ENCODE data around the gene SLC44A1. TPM values are rescaled to one million over a fixed set of nuclear protein-coding genes. Genes with fewer than 3 reads are reported as not detected.

SLC44A1 gene
- total RNA-seq, 2 experiments from 2014 or later: 26.6 to 71.6 TPM

DNA sequence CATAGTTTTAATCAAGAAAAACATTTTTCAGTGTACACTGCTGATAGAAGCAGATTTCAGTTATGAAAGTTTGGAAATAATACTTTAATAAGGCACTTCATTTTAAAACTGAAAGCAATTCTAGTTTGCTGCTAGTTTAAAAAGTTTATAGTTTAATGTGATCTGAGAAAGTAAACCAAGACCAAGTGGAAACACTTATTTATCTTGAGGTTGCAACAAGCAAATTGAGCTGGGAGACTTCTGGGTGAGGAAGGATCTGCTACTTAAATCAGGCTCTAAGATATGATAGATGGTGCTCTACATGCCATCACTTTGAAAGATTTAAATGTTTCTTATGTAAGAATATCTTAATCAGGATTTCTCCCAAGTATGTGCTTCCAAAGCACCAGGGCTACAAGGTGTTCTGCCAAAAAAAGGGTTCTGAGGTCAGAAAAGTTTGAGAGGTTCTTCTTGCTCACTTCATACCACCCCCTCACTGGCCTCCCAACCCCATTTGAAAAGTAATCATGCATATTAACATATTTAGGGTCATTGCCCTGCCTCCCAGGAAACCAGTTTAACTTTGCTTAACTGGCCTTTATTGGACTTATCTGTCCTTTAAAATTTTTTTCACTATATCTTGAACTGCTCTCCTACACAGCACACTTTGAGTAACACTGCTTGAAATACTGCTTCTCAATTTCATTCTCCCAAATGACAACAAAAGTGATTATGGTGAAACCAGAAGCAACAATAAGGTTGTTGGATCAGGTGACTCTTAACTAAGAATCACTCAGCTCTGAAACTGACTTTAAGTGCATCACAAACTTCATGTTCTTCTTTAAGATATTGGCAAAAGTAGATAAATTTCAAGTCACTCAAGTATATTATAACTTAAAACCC is 15.5 kb downstream of the SLC44A1 start:
- Histone ChIP-seq H3K4me3 (ENCODE audit: low read depth, low read length, poor library complexity, severe bottlenecking) (peak overlapping the region; percentile 30), H3K9me3 (ENCODE audit: low read length) (no peaks in the 10 kb centered on the region), H3K79me2 (ENCODE audit: insufficient read depth, low read depth, low read length) (peaks cover 86% of the 10 kb centered on the region), H3K36me3 (ENCODE audit: insufficient read depth, low read length) (no peaks in the 10 kb centered on the region; the same call in 1 of the 2 replicates), H3K4me2 (ENCODE audit: low read length) (peak overlapping the region; percentile 64), H2AFZ (ENCODE audit: low read length) (peak overlapping the region; percentile 2; the same call in 1 of the 2 replicates), H3K4me1 (ENCODE audit: insufficient read depth, low read length, poor library complexity, severe bottlenecking) (peaks cover 64% of the 10 kb centered on the region), H3K27ac (ENCODE audit: low read depth, low read length, poor library complexity, severe bottlenecking) (peak overlapping the region; percentile 81), H3K9me2 (ENCODE audit: insufficient read depth, low read length) (no peaks in the 10 kb centered on the region), H4K20me1 (ENCODE audit: insufficient read depth, low read length) (no peaks in the 10 kb centered on the region)
- ChIA-PET POLR2A (interaction anchor here (0.5 to 2.4 kb wide), 8 partner anchors 10 to 400 kb away, joined by 3 to 13 read pairs (median 4); partner anchors contain the start of gene SLC44A1), CTCF (ENCODE audit: unreplicated experiment) (no interaction called here)
- BruUV-seq (replicated peaks): TSS peak; percentile 65
- TF ChIP-seq EZH2phosphoT487 (IDR thresholded peaks at IDR 0.05; ENCODE audit: borderline replicate concordance, low read depth, low read length): no peak
- TF ChIP-seq, protein P1, sequence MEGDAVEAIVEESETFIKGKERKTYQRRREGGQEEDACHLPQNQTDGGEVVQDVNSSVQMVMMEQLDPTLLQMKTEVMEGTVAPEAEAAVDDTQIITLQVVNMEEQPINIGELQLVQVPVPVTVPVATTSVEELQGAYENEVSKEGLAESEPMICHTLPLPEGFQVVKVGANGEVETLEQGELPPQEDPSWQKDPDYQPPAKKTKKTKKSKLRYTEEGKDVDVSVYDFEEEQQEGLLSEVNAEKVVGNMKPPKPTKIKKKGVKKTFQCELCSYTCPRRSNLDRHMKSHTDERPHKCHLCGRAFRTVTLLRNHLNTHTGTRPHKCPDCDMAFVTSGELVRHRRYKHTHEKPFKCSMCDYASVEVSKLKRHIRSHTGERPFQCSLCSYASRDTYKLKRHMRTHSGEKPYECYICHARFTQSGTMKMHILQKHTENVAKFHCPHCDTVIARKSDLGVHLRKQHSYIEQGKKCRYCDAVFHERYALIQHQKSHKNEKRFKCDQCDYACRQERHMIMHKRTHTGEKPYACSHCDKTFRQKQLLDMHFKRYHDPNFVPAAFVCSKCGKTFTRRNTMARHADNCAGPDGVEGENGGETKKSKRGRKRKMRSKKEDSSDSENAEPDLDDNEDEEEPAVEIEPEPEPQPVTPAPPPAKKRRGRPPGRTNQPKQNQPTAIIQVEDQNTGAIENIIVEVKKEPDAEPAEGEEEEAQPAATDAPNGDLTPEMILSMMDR (conservative IDR thresholded peaks at IDR 0.05; ENCODE audit: low read length): no peak
- DNase-seq (ENCODE audit: low spot score): peak; percentile 33
- intact Hi-C loops (cut with micrococcal nuclease; ENCODE audit: unreplicated experiment): loop anchor here (1.0 to 5.0 kb wide), 2 partner anchors 72 to 100 kb away; no protein-coding TSS in a partner anchor

DNA sequence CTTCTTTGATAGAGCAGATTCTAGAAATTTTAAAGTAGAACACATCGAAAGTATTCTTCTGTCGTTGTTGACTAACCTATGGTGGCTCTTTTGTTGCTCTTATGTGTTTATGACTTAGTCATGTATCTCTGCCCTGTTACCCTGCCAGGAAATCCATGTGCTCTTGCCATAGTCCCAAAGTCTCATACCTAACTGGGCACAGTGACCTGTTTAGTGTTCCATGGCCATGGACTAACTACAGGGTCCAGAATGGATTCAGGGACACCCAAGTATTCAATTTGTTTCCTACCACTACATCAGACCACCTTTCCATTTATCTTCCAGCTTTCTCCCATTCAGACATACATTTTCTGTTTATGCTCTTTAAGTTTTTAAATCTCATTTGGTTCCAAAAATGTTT is 18.0 kb downstream of the SLC44A1 start:
- DNase-seq (ENCODE audit: low spot score): no peak
- H3K79me2 ChIP-seq (ENCODE audit: insufficient read depth, low read depth, low read length): peaks cover 86% of the 10 kb centered on the region
- ChIA-PET CTCF (ENCODE audit: unreplicated experiment) (no interaction called here), POLR2A (interaction anchor here (1.0 to 2.6 kb wide), 6 partner anchors 9 to 24 kb away, joined by 4 to 13 read pairs (median 6); no protein-coding TSS in a partner anchor)
- H3K27ac ChIP-seq (ENCODE audit: low read depth, low read length, poor library complexity, severe bottlenecking): no peak overlapping the region
- intact Hi-C loops (cut with micrococcal nuclease; ENCODE audit: unreplicated experiment): no loop called here
- no peaks in the 10 kb centered on the region for H4K20me1 ChIP-seq (ENCODE audit: insufficient read depth, low read length)
- H3K9me2 ChIP-seq (ENCODE audit: insufficient read depth, low read length): no peaks in the 10 kb centered on the region
- no peak overlapping the region for H3K4me2 ChIP-seq (ENCODE audit: low read length)
- no peaks in the 10 kb centered on the region; the same call in 1 of the 2 replicates for H3K36me3 ChIP-seq (ENCODE audit: insufficient read depth, low read length)
- TF ChIP-seq EZH2phosphoT487 (IDR thresholded peaks at IDR 0.05; ENCODE audit: borderline replicate concordance, low read depth, low read length): no peak
- TF ChIP-seq, protein P1 (conservative IDR thresholded peaks at IDR 0.05; ENCODE audit: low read length): no peak
- H2AFZ ChIP-seq (ENCODE audit: low read length): no peak overlapping the region
- H3K4me3 ChIP-seq (ENCODE audit: low read depth, low read length, poor library complexity, severe bottlenecking): no peak overlapping the region
- no TSS peak for BruUV-seq (replicated peaks)
- 0 out of 2 replicates have a peak, but pooled peaks cover 8% of the 10 kb centered on the region for H3K9me3 ChIP-seq (ENCODE audit: low read length)
- H3K4me1 ChIP-seq (ENCODE audit: insufficient read depth, low read length, poor library complexity, severe bottlenecking): peaks cover 44% of the 10 kb centered on the region

All from OCI-LY7 (cell line).